HG02623 (cell line): Measurements from ENCODE around the gene SWAP70.

Source experiments
- ATAC-seq: cut with Tn5 transposase; IDR thresholded peaks from one replicate; pipeline ENCODE4 v1.9.1; 2021; ENCODE audit warnings: moderate library complexity; ENCODE audit not compliant: unreplicated experiment

The SWAP70 gene

DNA sequence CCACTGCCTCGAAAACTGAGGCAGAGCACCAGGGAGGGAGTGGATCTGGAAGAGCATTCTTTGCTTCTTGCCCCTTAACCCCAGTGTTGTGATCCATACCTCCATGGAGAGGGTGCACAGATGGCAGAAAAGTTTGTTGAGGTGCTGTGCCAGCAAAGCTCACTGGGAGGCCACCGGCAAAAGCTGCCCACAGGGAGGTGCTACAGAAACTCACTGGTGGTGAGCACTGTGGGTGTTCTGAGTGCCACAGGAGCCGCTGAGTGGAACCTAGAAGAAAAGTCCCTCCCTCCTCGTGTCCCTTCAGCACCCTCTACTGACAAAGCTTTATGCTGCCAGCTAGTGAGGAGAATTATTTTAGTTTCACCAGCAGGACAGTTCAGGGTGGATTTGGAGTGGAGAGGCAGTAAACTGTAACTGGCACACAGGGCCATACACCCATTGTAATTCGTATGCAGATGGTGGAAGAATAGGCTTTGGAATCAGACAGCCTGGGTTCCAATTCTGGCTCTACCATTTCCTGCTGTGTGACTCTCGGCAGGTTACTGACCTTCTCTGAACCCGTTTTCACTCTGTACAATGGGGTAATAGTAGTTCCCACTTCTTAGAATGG is 84.6 kb downstream of the SWAP70 start:
- peak; percentile 62 for ATAC-seq

DNA sequence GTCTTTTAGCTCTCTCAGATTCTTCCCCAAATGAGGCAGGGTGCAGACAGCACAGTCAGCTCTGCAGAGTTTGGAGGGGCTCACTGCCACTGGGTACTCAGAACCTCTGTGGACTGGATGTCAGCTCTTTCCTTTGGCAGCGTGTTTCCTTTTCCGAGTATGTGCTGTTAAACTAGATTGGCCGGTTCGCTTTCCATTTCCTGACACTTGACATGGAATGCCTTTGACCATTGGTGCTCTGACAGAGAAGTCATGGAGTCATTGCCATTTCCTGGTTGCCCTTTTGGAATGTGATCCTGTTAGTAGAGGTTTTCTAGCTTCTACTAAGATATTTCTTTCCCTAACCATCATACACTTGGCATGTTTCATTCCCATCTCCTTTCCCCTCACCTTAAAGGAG is 86.7 kb downstream of the SWAP70 start:
- ATAC-seq: no peak

GRCh38 chr11:9752091-9752490 is 88.2 kb downstream of the SWAP70 start:
- ATAC-seq: no peak

- ATAC-seq: no peak
Observed at GRCh38 chr11:9753021-9753420, 89.1 kb downstream of the SWAP70 start.

- no peak for ATAC-seq
Observed at GRCh38 chr11:9754010-9754471, 90.2 kb downstream of the SWAP70 start.

- ATAC-seq: no peak
Observed at GRCh38 chr11:9755561-9756185, 91.8 kb downstream of the SWAP70 start.

DNA sequence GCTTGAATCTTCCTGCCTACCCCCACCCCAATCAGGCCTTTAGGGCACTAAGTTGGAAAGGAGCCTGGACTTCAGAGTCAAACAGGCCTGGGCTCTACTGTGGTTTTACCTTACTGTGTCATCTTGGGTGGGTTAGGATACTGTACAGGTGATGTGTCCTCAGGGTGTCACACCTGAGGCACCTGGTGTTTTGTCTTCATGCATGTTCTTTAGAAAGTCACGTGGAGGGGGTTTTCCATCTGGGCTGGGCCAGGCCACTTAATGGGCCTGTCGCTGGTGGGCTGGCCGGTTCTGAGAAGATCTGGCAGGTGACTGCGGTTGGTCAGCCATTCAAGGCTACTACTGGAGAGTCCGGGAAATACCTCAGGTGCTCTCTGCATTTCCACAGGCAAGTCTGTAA is 92.6 kb downstream of the SWAP70 start:
- ATAC-seq: no peak

DNA sequence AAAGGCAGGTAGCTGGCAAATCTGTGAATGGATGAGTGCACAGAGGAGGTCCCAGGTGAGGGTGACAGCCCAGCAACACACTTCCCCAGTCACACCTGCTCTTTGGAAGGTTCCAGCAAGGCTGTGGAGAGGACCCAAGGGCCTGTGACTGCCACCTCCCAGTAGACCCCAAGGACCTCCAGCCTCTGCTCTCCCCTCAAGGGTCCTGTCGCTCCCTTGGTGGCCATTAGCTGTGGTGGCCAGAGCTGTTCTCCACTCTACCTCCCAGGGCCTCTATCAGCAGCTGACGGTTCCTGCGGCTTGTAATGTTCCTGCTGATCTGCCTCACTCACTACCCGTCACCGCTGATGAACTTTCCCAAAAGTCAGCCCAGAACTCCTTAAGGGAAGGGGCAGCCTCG is 93.0 kb downstream of the SWAP70 start:
- no peak for ATAC-seq

DNA sequence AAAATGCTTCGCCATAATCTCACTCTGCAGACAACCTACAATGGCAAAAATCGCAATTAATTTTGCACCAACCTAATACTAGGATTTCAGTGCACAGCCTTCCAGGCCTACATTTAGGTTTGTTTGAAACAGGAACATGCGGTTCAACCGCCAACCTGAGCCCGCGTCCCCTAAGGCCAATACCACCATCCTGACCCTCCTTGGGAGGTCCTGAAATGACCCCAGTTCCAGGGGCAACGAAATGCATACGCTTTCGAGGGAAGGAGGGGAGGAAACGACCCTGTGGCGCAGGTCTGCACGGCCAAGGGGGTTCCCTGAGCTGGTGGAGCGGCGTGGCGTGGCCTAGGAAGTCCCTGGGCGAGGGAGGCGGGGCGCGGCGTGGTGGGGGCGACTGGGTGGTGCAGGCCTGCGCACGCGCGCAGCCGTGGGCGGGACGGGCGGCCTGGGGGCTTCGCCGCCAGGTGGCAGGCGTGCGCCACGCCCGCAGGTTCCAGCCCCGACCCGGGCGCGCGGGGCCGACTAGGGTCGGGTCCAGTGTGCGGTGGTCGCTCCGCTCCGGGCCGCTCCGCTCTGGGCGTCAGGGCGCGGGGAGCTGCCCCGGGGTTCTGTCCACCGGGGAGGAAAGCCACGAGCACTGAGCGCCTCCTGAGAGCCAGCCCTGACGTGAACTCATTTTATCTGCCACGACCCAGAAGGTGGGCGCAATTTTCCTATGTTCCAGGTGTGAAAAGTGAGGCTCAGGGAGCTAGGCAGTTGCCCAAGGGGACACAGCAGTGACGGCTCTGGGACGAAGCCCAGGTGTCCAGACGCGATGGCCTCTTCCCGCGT is 94.1 kb downstream of the SWAP70 start:
- ATAC-seq: peak; percentile 64

DNA sequence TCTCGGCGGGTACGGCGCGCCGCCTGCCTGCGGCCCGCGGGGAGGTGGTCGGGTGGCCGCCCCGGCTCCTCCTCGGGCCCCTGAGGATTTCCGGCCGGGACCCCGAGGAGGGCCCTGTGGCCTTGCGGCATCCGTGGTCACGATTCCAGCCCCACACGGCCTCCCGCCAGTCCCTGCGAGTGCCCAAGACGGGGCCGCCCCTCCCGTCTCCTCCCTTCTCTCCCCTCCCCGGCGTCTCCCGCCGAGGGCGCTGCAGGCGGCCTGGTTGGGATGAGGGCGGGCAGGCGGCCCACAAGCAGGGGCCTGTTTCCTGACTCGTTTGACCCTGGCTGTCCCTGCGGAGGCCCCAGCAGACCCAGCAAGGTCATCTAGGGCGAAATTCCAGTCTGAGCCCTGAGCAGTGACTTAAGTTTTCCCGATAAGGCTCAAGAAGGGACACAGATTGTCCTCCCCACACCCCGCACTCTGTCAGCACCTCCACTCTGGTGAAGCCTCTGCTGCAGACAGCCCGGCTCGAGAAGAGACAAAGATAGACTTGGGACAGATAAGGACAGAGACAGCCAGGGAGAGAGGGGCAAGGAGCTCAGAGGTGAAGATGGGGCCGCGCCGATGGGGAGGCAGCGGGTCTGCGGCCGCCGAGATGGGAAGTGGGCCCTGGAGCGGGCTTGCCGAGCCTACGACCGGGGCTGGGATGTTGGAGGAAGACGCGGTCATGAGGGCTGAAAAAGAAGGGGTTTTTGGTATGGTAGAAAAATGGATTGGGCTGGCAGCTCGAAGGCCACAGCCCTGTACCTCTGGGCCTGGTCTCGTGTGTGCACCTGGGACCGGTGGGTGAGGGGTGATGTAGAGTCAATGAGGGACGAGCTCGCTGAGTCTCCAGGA is 95.0 kb downstream of the SWAP70 start:
- ATAC-seq: peak; percentile 27

- no peak for ATAC-seq
Observed at GRCh38 chr11:9759519-9760192, 95.8 kb downstream of the SWAP70 start.

DNA sequence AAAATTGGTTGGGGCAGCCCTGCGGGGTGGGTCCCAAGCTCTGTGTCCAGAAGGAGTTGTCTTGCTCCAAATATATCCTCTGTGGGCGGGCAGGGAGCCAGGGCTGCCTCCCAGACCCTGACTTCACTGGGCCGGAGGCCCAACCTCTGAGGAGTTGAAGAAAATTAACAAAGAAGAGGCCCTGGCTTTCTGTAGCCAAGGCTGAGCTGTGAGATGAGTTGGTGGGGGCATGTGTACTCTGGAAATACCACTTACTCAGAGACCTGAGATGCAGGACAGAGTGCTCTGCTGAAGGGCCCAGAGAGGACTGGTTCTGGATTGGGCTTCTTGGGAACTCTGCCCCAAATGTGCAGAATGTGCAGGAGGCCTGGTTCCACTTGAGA is 96.3 kb downstream of the SWAP70 start:
- no peak for ATAC-seq

GRCh38 chr11:9761441-9761945 is 97.6 kb downstream of the SWAP70 start:
- ATAC-seq: no peak

DNA sequence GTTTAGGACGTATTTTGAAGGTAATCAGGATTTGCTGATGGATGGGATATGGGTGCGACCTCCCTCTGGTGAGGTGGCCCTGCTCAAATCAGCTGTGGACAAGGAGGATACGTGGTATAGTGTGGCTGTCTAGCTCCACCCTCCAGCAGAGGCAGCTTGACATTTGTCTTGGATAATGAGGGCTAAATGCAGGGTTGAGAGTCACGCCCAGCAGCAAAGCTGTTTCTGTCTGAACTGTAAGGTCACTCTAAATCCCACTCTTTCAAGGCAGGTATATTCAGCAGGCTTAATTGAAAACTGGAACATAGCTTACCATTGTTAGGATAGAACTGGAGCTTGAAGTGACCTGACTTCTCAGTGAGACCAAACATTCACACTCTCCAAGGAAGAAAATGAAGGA is 98.7 kb downstream of the SWAP70 start:
- ATAC-seq: no peak

GRCh38 chr11:9763301-9763700 is 99.4 kb downstream of the SWAP70 start:
- no peak for ATAC-seq

DNA sequence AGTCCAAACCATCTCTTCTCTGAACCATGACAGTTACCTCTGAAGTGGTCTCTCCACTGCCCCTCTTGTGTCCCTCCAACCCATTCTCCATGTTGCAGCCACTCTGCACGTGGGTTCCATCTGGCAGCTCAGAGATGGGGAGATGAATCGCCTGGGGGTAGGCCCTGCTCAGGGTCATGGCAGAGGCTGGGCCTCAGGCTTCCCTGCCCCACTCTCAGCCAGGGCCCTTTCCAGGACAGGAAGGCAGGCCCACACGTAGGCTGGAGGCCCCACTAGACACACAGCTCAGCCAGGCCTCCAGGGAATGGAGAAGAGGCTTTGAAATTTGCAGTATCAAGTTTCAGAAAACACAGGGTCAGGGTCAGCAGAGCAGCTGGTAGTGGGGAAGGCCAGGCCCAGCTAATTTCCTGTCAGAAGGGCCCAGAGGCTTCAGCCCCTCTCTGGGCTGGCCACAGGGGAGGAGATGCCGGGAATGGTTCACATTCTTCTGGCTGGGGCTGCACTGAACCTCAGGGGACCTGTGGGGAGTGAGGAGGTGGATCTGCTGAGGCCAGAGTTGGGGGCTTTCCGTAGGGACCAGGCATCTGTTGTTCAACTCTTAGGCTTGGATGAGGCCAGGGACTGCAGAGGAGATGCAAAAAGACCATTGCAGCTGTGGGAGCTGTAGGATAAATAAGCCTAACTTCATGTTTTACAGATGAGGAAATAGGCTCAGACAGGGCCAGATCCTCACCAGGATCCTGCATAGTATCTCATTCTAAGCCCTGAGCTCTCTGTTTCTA is 101.6 kb downstream of the SWAP70 start:
- ATAC-seq: no peak

- no peak for ATAC-seq
Observed at GRCh38 chr11:9769621-9770020, 105.7 kb downstream of the SWAP70 start.

GRCh38 chr11:9771071-9771511 is 107.2 kb downstream of the SWAP70 start:
- no peak for ATAC-seq

- no peak for ATAC-seq
Observed at GRCh38 chr11:9772218-9772617, 108.3 kb downstream of the SWAP70 start.
